Gastrocnemius medialis (tissue), 4 donors: ENCODE results near the gene AADACL3. TPM values are rescaled to one million over a fixed set of nuclear protein-coding genes. Genes with fewer than 3 reads are reported as not detected.

Experiments used
- ATAC-seq, 2 donors: fragments of 150-250 bp; one replicate each; pipeline ENCODE4 v1.9.1; 2016
- DNase-seq, 2 donors: peaks; one replicate each; pipeline ENCODE4 v3.0.0-alpha.2; 2019
- H3K27ac ChIP-seq, 4 donors: fragments of 200-600 bp; sonication (generic); 1 replicate in 1 of 4; 2 replicates in 3 of 4; pipeline ENCODE4 v1.5.1; 2016 to 2018; ENCODE audit warnings: mild to moderate bottlenecking in 2 of 4, moderate library complexity in 1 of 4
- H3K27me3 ChIP-seq, 3 donors: fragments of 200-600 bp; sonication (generic) in 2 of 3; 1 replicate in 1 of 3; 2 replicates in 2 of 3; pipeline versions ENCODE4 v1.5.1 to v1.6.0; 2016 to 2019; ENCODE audit warnings: mild to moderate bottlenecking in 1 of 3, moderate library complexity in 1 of 3
- H3K36me3 ChIP-seq, 2 donors: fragments of 200-600 bp; sonication (generic) in 1 of 2; one replicate each; pipeline ENCODE4 v1.5.1; 2017 to 2018
- H3K4me1 ChIP-seq, 2 donors: fragments of 200-600 bp; sonication (generic) in 1 of 2; one replicate each; pipeline ENCODE4 v1.5.1; 2016 to 2017; ENCODE audit warnings: mild to moderate bottlenecking in 2 of 2
- H3K4me3 ChIP-seq, 4 donors: fragments of 200-600 bp; sonication (generic) in 3 of 4; 1 replicate in 1 of 4; 2 replicates in 3 of 4; pipeline ENCODE4 v1.5.1; 2016 to 2019; ENCODE audit warnings: mild to moderate bottlenecking in 2 of 4
- H3K9me3 ChIP-seq, 3 donors: fragments of 200-600 bp; sonication (generic) in 2 of 3; 1 replicate in 1 of 3; 2 replicates in 2 of 3; pipeline ENCODE4 v1.5.1; 2016 to 2019
- CTCF ChIP-seq, 5 experiments: fragments of 450-650 bp in 3 of 5; fragments of 200-600 bp in 2 of 5; sonication (generic) in 2 of 5; IDR thresholded peaks in 4 of 5; conservative IDR thresholded peaks in 1 of 5; 1 replicate in 4 of 5; 2 replicates in 1 of 5; pipeline ENCODE4 v1.5.1; 2016 to 2019; ENCODE audit warnings: antibody characterized with exemption in 5 of 5, mild to moderate bottlenecking in 3 of 5, moderate library complexity in 3 of 5
- POLR2A ChIP-seq, 2 donors: fragments of 450-650 bp; IDR thresholded peaks; one replicate each; pipeline ENCODE4 v1.6.1; 2017; ENCODE audit warnings: antibody characterized with exemption in 2 of 2, mild to moderate bottlenecking in 2 of 2, moderate library complexity in 2 of 2
- in situ Hi-C, 4 donors: fragments of 200-750 bp; cut with MboI; loops; one replicate each; pipeline versions ENCODE4 v1.15.0 to v1.8.0; 2017; ENCODE audit warnings: low sequenced_read_pairs in 4 of 4
- intact Hi-C: fragments of 100-400 bp; cut with DNase I; formaldehyde crosslinking; loops from one replicate; pipeline ENCODE4 v1.15.1; 2023; ENCODE audit warnings: low total_unique reads
- total RNA-seq, 4 donors: library from RNA; depleted of rRNA; stranded (reverse); fragments of >200 nt; gene quantifications; one replicate each; pipeline versions ENCODE4 v1.1.0 to v1.2.3, GENCODE V29; 2016

AADACL3 gene
- total RNA-seq, 4 donors from 2014 or later, result not detected

GRCh38 chr1:12774801-12775345 lies 59.0 kb downstream of the AADACL3 start:
- no peaks in the 10 kb centered on the region for H3K36me3 ChIP-seq
- no peak overlapping the region for H3K4me3 ChIP-seq
- ATAC-seq, result no peak
- no peaks in the 10 kb centered on the region for H3K9me3 ChIP-seq
- TF ChIP-seq CTCF (IDR thresholded peaks at IDR 0.05 in 4 of 5, conservative IDR thresholded peaks at IDR 0.05 in 1 of 5), result no peak
- no peak for TF ChIP-seq POLR2A (IDR thresholded peaks at IDR 0.05)
- H3K27ac ChIP-seq, result no peak overlapping the region
- no peaks in the 10 kb centered on the region for H3K4me1 ChIP-seq
- intact Hi-C loops (no loop called here), in situ Hi-C loops (no loop called here)
- DNase-seq, result no peak
- H3K27me3 ChIP-seq, result no peaks in the 10 kb centered on the region

- no peak for TF ChIP-seq POLR2A (IDR thresholded peaks at IDR 0.05)
- TF ChIP-seq CTCF (IDR thresholded peaks at IDR 0.05 in 4 of 5, conservative IDR thresholded peaks at IDR 0.05 in 1 of 5), result no peak
- no peak overlapping the region for H3K4me3 ChIP-seq
- DNase-seq (no peak), ATAC-seq (no peak)
- intact Hi-C loops, result no loop called here
- H3K36me3 ChIP-seq, result no peaks in the 10 kb centered on the region
- in situ Hi-C loops, result no loop called here
- H3K4me1 ChIP-seq, result no peaks in the 10 kb centered on the region
- H3K27ac ChIP-seq, result no peak overlapping the region
- no peaks in the 10 kb centered on the region for H3K9me3 ChIP-seq
- no peaks in the 10 kb centered on the region for H3K27me3 ChIP-seq
Observed at GRCh38 chr1:12775443-12775842, 59.5 kb downstream of the AADACL3 start.

GRCh38 chr1:12776801-12777557 lies 61.1 kb downstream of the AADACL3 start:
- H3K27ac ChIP-seq, result no peak overlapping the region
- no peaks in the 10 kb centered on the region for H3K9me3 ChIP-seq
- no peak for TF ChIP-seq CTCF (IDR thresholded peaks at IDR 0.05 in 4 of 5, conservative IDR thresholded peaks at IDR 0.05 in 1 of 5)
- no peak for TF ChIP-seq POLR2A (IDR thresholded peaks at IDR 0.05)
- no peaks in the 10 kb centered on the region for H3K36me3 ChIP-seq
- DNase-seq, result no peak
- no peaks in the 10 kb centered on the region for H3K27me3 ChIP-seq
- H3K4me1 ChIP-seq, result no peaks in the 10 kb centered on the region
- in situ Hi-C loops (no loop called here), intact Hi-C loops (no loop called here)
- no peak overlapping the region for H3K4me3 ChIP-seq
- ATAC-seq, result no peak

Other genes with a start within 250 kb of the AADACL3 start
- 100 to 1,000 TPM in 1 of 4 donors, 10 to 100 TPM in 3; 28.5 to 108 (median 67.0) TPM for gene DHRS3, start 97.9 kb upstream of the AADACL3 start, total RNA-seq
- gene AADACL4, start 72.0 kb upstream of the AADACL3 start, total RNA-seq, result not detected
- not detected for gene CFAP107, start 30.1 kb downstream of the AADACL3 start, total RNA-seq
- not detected for gene PRAMEF12, start 57.6 kb downstream of the AADACL3 start, total RNA-seq
- gene PRAMEF1, start 75.3 kb downstream of the AADACL3 start, total RNA-seq, result not detected
- not detected for gene PRAMEF11, start 115.3 kb downstream of the AADACL3 start, total RNA-seq
- gene HNRNPCL1, start 132.6 kb downstream of the AADACL3 start, total RNA-seq, result not detected
- not detected for gene PRAMEF2, start 141.0 kb downstream of the AADACL3 start, total RNA-seq
- gene PRAMEF4, start 170.1 kb downstream of the AADACL3 start, total RNA-seq, result not detected
- not detected for gene PRAMEF10, start 182.2 kb downstream of the AADACL3 start, total RNA-seq
- not detected for gene PRAMEF7, start 200.5 kb downstream of the AADACL3 start, total RNA-seq
- not detected for gene PRAMEF6, start 231.5 kb downstream of the AADACL3 start, total RNA-seq